ENCODE data around the gene S100PBP.

The S100PBP gene

DNA sequence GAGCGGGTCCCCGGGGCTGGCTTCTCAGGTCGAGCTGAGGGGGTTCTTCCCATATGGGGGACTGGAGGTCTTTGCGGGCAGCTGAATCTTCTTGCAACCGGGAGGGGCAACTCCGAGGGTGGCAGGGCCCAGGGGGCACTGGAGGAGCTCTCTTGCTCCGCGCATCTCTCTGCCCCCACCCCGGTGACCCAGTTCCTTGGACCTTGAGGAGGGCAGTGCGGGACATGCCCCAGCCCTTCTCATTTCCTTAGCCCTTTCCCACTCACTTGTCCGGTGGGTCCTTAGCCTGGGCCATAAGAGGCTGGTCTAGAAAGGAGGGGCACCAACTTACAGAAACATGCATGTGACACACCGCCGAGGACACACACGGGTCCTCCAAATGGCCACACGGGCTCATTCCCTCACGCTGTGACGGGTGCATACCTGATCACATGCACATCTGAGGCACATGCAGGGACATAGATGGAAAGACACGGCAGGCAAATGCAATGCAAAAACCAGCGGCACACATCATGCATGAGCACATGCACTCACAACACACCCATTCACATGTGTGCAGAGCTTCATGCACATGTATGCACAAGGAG, 69.5 kb downstream of the S100PBP start:
- no peak for DNase-seq (ENCODE audit: low read depth in 2 of 2, low spot score in 1 of 2)

DNA sequence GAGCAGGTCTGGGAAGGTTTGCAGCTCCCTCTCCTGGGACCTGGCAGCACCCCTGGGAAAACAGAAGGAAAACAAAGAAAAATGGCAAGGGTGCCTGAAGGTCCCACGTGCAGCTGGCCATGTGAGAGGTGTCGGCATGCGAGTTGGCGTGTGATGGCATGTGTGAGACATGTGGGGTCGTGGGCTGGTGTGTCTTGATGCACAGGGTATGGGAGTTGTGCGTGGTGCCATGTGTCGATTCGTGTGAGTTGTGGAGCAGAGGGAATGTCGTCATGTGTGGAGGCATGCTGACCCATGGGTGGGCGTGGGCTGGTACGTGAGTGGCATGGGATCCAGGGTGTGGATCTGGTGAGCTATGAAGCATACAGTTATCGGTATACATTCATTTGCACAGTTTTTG, 70.2 kb downstream of the S100PBP start:
- no peak for DNase-seq (ENCODE audit: low read depth in 2 of 2, low spot score in 1 of 2)

DNA sequence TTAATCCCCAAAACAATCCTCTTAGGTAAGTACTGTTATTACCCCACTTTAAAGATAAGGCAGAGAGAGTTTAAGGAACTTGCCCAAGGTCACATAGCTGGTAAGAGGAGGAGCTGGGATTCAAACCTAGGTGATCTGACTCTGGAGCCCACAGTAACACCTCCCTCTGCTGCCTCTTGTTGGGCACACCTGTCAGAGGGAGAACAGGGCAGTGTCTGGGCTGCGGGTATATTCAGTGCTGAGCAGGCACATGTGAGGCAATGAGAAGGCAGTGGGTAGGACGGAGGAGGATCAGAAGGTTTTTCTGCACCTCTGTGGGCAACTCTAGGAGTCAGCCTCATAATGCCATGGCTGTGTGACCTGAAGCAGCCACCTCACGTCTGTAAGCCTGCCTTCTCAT, 70.7 kb downstream of the S100PBP start:
- no peak for DNase-seq (ENCODE audit: low read depth in 2 of 2, low spot score in 1 of 2)

DNA sequence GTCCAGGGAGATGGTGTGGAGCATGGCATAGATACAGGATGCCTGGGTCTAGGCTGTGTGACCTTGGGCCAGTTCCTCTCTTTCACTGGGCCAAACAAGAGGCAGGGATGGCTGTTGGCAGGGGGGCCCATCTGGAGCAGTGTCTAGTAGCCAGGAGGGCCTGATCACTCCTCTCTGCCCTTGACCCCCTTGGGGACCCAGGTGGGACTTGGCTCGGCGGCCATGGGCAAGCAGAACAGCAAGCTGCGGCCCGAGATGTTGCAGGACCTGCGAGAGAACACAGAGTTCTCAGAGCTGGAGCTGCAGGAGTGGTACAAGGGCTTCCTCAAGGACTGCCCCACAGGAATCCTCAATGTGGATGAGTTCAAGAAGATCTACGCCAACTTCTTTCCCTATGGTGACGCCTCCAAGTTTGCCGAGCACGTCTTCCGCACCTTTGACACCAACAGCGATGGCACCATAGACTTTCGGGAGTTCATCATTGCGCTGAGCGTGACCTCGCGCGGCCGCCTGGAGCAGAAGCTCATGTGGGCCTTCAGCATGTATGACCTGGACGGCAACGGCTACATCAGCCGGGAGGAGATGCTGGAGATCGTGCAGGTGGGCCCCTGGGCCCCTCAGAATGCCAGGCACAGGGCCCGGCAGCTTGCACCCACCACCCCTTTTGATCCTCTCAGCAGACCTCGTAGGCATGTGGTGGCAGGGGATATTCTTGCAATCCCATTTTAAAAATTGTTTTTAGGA, 71.4 kb downstream of the S100PBP start:
- DNase-seq (ENCODE audit: low read depth in 2 of 2, low spot score in 1 of 2): no peak

DNA sequence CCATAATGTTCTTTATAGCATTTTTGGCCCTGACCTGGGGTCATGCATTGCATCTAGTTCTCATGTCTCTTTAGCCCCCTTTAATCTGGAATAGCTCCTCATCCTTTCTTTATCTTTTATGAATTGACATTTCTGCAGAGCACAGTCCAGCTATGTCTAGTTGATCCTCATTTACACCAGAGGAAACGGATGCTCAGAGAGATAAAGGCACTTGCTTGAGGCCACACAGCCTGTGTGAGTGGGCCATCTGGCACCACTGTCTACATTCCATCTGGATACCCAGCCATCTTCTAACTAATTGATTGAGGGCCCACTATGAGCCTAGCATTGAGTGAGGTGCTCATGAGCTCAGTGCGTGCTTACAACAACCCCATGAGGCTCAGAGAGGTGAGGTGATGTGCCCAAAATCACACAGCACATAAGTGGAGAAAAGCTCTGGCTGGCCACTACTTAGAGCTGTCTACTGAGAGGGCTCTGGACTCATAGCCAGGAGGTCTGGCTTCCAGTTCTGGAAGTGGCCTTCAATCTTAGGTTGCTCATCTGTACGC, 72.4 kb downstream of the S100PBP start:
- no peak for DNase-seq (ENCODE audit: low read depth in 2 of 2, low spot score in 1 of 2)

DNA sequence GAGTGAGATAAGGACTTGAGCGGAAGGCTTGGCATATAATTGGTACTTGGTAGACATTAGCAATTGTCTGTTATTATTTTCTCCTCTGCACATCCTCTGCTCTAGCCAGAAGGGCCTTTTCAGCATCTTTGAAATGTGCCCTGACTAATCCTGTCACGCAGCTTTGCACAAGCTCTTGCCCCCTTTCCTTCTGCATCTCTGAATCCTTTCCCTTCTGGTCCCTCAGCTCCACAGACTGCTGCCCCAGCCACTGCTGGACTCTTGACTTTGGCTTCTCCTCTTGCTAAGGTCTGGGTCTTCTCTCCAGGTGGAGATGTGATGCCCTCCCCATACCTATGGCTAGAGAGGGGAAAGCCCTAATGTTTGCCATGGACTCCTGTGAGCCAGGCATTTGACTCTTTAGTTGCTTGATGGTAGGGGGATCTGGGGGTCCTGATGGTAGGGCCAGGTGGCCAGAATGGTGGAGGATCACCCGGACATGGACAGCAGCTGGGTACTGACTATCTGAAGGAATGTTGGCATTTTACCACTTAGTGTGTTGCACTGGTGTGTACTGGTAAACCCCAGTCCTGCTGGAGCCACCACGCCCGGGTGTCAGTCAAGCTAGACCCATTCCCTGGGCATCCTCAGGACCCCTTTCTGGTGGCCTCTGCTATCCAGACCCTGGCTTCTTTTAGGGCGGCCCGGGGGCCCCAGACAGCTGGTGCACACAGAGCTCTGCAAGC, 73.2 kb downstream of the S100PBP start:
- no peak for DNase-seq (ENCODE audit: low read depth in 2 of 2, low spot score in 1 of 2)

DNA sequence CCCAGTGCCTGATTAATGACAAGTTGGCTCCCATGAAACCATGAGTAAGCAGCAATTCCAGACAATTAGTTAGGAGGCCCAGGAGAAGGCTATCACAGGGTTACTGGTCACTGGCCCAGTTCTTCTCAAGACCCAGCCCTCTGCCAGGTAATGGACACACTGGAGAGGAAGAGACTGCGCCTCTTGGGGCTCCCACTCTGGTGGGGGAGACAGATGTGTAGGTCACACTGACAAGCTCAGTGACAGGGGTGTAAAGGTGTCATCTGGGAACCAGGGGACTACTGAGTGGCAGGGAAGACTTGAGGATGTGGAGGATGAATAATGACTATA, 73.8 kb downstream of the S100PBP start:
- DNase-seq (ENCODE audit: low read depth in 2 of 2, low spot score in 1 of 2): no peak

DNA sequence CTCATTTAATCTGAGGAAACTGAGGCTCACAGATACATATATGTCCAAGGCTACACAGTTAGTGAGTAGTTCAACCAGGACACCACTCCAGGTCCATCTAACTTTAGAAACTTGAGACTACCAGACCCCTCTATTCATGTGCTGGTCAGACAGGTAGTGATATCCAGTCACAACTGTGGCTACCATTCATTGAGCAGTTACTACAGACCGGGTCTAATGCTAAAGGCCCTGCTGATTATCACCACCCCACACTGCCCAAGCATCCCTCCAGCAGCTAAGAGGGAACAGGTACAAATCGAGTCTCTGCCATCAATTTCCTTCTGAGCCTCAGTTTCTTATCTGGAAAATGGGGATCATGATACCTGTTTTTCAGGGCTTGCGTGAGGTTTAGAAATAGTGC, 74.2 kb downstream of the S100PBP start:
- DNase-seq (ENCODE audit: low read depth in 2 of 2, low spot score in 1 of 2): no peak

DNA sequence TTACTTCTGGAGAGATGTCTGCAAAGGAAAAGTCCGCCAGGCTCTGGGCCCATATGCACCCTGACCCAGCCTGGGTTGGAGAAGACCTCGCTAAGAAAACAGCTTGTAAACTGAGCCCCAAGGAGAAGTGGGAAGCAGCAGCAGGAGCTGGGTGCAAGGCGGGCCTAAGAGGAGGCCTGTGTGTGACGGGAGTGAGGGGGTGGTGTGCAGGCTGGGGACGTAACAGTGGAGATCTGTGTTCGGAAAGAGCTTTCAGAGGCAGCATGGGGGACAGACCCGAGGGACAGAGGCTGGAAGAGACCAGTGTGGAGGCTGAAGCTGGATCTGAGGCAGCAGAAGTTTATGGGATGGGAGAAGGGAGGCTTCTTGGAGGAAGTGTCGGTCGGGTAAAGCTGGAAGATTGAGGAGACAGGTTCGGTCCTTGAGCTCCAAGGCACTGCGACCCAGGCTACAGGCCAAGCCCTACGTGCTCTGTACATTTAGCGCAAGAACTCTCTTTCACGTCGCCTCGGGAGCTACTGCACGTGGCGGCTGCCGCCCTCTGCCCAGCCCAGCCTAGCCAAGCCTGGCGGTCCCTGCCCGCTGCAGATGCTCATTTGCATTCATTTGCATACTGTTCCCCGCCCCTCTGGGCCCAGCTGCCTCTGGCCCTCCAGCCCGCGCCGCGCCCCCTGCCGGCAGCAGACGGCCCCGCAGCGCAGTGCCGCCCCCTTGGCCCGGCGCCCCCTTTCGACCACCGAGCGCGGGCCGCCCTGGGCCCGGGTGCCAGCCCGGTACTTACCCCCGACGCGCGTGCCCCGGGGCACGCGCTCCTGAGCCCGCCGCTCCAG, 75.1 kb downstream of the S100PBP start:
- DNase-seq (ENCODE audit: low read depth in 2 of 2, low spot score in 1 of 2): no peak

DNA sequence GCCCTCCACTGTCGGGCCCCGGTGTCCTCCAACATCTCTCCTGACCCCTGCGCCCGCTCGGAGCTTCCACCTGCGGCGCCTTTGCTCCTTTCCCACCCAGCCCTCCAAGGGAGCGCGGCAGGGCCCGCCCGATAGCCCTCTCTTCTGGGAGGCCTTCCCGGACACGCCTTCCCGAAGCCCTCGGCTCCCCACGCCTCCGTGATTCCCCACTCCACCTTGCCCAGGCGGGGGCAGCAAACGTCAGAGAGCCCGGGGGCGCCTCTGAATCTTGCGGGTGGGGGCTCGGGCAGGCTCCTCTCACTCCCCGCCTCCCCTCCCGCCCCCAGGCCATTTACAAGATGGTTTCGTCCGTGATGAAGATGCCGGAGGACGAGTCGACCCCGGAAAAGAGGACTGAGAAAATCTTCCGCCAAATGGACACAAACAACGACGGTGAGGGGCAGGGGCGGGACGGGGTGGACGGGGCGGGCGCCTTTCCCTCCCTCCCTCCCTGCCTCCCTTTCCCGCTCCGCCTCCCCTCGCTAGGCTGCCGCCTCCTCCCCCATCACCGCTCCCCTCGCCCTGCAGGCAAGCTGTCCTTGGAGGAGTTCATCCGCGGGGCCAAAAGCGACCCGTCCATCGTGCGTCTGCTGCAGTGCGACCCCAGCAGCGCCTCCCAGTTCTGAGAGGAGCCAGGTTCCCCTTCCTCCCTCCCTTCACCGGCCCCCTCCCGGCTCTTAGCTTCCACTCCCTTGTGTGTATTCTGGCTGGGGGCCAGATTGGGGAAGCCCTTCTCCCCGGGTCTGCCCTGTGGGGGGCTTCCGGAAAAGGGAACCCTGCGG, 76.0 kb downstream of the S100PBP start:
- no peak for DNase-seq (ENCODE audit: low read depth in 2 of 2, low spot score in 1 of 2)

DNA sequence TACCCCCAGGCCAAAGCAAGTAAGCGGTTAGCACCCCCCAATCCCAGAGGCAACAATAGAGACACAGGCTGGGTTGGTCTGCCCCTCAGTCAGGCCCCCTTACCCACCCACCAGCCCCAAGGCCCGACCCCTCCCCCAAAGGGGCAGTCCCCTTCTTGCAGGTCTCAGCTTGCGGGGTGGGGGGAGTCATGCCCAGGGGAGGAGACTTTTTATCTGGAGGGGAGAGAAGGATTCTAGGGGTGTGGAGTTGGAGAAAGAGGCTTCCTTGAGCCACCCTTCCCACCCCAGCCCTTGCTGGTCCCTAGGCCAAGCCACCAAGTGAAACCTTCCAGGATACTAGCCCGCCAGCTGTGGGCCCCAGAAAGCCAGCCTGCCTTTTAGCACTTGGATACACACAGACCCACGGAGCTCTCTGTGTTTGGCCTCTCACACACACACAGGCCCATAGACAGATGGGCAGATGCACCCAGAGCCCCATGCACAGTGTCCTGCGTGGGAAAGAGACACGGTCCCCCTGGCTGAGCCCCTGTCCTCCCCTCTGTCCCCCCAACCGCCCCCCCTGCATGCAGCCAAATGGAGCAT, 76.7 kb downstream of the S100PBP start:
- no peak for DNase-seq (ENCODE audit: low read depth in 2 of 2, low spot score in 1 of 2)

DNA sequence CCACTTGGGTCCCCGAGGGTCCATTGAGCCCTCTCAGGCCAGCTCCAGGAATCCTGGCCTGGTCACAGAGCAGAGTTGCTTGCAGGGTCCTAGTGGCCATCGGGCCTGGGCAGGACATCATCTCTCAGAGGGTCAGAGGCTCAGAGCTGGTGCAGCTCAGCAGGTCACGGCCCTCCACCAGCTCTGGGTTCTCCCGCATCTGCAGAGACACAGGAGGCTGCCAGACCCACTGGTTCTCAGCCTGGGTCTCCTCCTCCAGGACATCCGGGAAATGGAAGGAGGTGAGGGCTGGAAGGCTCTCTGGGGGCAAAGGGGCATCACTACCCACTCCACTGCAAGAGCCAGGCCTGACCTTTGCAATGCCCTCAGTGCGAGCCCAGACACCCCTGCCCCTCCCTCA, 77.2 kb downstream of the S100PBP start:
- no peak for DNase-seq (ENCODE audit: low read depth in 2 of 2, low spot score in 1 of 2)

DNA sequence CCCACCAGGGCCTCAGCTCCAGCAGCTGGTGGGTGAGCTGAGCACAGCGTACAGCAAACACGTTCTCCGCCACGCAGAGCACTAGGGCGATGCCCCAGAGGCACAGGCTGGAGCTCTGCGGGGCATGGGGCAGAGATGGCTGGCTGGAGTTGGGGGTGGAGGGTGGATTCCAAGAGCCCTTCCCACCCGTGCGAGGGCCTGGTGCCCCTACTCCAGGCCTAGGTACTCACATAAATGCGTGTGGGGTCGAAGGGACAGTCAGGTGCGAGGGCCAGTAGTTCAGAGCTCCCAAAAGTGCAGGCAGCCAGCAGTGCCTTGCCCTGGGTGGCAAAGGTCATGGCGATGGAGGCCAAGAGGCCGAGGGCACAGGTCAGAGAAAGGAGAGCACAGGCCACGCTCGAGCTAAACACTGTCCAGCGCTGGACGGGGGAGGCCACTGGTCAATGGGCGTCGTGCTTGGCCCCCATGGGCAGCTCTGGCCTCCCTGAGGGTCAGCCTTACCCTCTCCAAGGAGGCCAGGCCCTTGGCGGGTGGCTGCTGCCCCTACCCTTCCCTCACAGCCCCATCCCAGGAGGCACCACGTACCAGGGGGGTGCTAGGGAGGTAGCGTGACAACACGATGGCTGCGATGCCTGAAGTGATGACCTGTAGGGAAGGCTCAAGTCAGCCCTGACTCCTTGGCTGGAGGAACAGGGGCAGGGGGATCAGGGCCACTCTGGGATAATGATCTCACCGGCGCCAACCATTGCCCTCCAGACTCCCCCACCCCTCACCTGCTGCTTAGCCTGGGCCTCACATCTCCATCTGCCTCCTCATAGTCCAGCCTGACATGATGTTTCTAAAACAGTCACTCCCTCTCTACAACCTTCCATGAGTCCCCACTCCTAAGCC, 78.1 kb downstream of the S100PBP start:
- no peak for DNase-seq (ENCODE audit: low read depth in 2 of 2, low spot score in 1 of 2)

DNA sequence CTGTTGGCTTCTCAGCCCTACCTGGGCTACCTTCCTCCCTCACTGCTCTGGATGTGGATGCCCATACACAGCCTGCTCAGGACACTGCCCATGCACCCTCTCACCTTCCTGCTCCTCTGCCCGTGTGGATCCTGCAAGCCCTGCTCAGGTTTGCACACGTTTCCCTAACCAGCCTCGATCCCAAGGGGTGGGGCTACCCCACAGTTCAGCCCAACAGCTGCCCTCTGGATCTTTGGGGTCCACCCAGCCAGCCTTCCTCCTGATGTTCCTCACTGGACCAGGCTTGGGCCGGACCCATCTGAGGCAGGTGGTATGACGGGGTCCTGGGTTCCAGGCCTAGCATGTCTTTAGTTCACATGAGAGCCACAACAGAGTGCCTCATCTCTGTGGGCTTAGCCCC, 79.0 kb downstream of the S100PBP start:
- DNase-seq (ENCODE audit: low read depth in 2 of 2, low spot score in 1 of 2): no peak

DNA sequence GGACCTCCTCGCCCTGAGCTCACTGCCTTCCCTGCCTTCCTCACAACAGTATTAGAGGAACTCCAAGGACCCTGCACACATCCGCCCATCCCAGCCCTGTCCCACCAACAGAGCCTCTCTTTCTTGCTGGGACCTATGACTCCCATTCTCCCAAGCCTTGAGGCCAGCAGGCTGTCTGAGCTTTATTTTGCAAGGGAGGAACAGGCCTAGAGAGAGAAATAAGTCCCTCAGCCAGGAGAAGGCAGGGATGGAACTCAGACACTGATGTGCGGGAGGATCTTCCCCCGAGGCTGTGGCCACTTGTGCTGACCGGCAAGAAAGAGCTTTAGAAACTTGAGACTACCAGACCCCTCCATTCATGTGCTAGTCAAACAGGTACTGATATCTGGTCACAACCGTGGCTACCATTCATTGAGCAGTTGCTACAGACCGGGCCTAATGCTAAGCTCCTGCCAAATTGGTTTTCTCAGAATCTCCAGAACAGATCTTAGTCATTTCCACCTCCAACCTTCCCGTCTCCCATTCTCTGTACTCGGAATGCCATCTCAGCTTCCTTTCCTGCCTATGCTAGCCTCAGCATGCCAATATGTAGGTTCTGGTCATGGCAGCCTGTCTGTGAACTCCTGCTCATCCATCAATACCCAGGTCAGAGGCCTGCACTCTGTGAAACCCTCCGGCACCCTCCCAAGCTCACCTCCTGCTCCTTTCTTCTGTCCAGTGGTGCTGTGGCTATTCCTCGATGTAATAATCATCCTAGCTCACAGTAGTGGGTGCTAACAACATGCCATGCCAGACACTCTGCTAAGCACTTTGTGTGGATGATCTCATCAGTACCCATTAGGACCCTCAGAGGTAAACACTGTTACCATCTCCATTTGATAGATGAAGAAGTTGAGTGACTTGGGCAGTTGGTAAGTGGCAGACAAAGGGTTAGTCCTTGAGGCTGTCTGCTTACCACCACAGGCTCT, 79.9 kb downstream of the S100PBP start:
- no peak for DNase-seq (ENCODE audit: low read depth in 2 of 2, low spot score in 1 of 2)

DNA sequence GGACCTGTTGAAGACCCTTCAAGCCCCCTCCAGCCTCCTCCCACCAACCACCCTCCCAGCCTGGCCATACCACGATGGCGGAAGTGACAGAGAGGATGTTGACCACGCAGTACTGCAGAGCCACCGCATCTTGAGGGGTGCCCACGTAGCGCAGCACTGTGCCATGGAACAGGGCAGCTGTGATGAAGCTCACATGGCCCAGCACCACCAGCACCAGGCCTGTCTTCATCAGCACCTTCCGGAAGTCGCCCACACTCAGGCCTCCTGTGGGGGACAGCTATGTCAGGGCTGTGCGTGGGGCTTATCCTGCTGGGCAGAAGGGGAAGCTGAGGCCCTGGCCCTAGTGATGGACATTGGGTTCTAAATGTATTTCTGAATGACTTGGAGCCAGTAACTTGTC, 80.6 kb downstream of the S100PBP start:
- no peak for DNase-seq (ENCODE audit: low read depth in 2 of 2, low spot score in 1 of 2)

DNA sequence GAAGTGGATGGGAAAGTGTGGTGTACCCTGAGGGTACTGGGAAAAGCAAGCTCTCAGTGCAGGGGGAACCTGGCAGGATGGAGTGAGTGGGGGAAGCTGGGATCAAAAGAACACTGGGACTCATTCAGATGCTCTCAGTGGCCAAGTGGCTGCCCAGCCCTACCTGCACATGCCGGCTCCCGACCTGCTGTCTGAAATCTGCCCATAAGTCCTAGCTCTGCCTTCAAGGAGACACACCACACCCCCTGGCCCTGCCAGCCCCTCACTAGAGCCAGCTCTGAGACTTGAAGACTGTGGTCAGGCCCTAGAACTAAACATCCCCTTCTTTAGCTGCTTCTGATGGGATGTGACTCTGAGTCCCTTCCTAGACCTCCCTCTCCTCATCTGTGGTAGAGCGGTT, 81.5 kb downstream of the S100PBP start:
- DNase-seq (ENCODE audit: low read depth in 2 of 2, low spot score in 1 of 2): no peak

All from stimulated activated CD8-positive, alpha-beta memory T cell treated with anti-CD3 and anti-CD28 coated beads, Interleukin-4, amount 100 ng/mL, for 1 hour (primary cell).